Right hindlimb (tissue), 1 donor: ENCODE results near the gene EPS15.
"Not testable (repeated sequence)": the region's sequence is repeated elsewhere in the genome, so short reads cannot be mapped to it uniquely, and the experiment has no call there.

Source experiments
- DNase-seq: peaks from one replicate; pipeline ENCODE4 v3.0.0-alpha.2; 2018

The EPS15 gene

GRCh38 chr1:51463561-51463960 is 55.5 kb downstream of the EPS15 start:
- no peak for DNase-seq

GRCh38 chr1:51462289-51462688 is 56.8 kb downstream of the EPS15 start:
- not testable (repeated sequence) for DNase-seq

- no peak for DNase-seq
Measured at GRCh38 chr1:51454554-51454953, 64.5 kb downstream of the EPS15 start.

- no peak for DNase-seq
Measured at GRCh38 chr1:51453010-51453409, 66.1 kb downstream of the EPS15 start.

- DNase-seq = not testable (repeated sequence)
Measured at GRCh38 chr1:51448844-51449454, 70.1 kb downstream of the EPS15 start.

GRCh38 chr1:51445351-51446090 is 73.5 kb downstream of the EPS15 start:
- no peak for DNase-seq

- DNase-seq = no peak
Measured at GRCh38 chr1:51444534-51445192, 74.4 kb downstream of the EPS15 start.

GRCh38 chr1:51444096-51444495 is 75.0 kb downstream of the EPS15 start:
- DNase-seq = no peak

- no peak for DNase-seq
Measured at GRCh38 chr1:51443555-51443954, 75.5 kb downstream of the EPS15 start.

- no peak for DNase-seq
Measured at GRCh38 chr1:51442616-51443015, 76.5 kb downstream of the EPS15 start.

GRCh38 chr1:51442198-51442597 is 76.9 kb downstream of the EPS15 start:
- no peak for DNase-seq

GRCh38 chr1:51439895-51440294 is 79.2 kb downstream of the EPS15 start:
- DNase-seq = no peak

GRCh38 chr1:51439053-51439452 is 80.0 kb downstream of the EPS15 start:
- no peak for DNase-seq

GRCh38 chr1:51437391-51437790 is 81.7 kb downstream of the EPS15 start:
- DNase-seq = not testable (repeated sequence)

GRCh38 chr1:51435878-51436277 is 83.2 kb downstream of the EPS15 start:
- no peak for DNase-seq

- DNase-seq = no peak
Measured at GRCh38 chr1:51433972-51434510, 85.0 kb downstream of the EPS15 start.

- DNase-seq = no peak
Measured at GRCh38 chr1:51433269-51433971, 85.6 kb downstream of the EPS15 start.

- DNase-seq = no peak
Measured at GRCh38 chr1:51432146-51432545, 86.9 kb downstream of the EPS15 start.

- no peak for DNase-seq
Measured at GRCh38 chr1:51427438-51427837, 91.6 kb downstream of the EPS15 start.

- no peak for DNase-seq
Measured at GRCh38 chr1:51425955-51426354, 93.1 kb downstream of the EPS15 start.

GRCh38 chr1:51425273-51425672 is 93.8 kb downstream of the EPS15 start:
- DNase-seq = no peak

- DNase-seq = no peak
Measured at GRCh38 chr1:51423073-51423821, 95.8 kb downstream of the EPS15 start.
